ENCODE results near the gene RAB44.

RAB44 gene

DNA sequence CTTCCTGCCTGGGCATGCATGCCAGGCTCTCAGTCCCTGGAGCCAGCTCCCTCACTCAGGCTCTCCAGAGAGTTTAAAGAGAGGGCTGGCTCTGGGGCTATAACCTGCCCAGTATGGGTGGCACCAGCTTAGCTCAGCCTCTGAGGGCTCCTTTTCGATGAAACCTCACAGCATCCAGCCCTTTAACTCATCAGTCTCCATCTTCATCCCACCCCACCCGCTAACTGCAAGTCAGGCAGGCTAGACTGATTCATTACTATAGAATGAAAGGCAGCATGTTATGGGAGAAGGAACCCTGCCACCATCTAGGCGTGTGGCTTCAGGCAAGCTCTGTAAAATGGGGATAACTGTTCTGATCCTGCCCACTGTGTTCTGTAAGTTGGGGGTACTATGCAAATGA lies 53.5 kb downstream of the RAB44 start:
- no peak for DNase-seq (ENCODE audit: low read depth)
- H3K4me3 ChIP-seq (ENCODE audit: control insufficient read depth, low read depth, low read length), result no peak overlapping the region
- TF ChIP-seq CTCF (conservative IDR thresholded peaks at IDR 0.05; ENCODE audit: control insufficient read depth, insufficient read depth, low read depth, low read length), result no peak

DNA sequence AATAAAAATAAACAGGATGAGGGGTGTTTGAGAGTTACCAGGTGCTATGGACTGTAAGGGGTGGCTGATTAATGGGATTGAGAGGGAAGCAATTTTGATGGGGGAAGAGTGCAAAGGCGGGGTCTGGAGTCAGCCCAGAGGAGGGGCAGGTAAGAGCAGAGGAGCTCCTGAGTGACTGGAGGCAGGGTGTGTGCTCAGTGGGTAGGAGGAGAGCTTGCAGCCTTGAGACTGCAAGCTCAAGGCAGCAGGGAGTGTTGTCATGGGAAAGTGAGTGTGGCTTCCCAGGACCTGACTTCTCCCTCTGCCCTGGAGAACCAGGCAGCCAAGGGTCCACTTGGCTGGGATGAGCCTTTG lies 54.2 kb downstream of the RAB44 start:
- DNase-seq (ENCODE audit: low read depth), result no peak
- no peak overlapping the region for H3K4me3 ChIP-seq (ENCODE audit: control insufficient read depth, low read depth, low read length)
- no peak for TF ChIP-seq CTCF (conservative IDR thresholded peaks at IDR 0.05; ENCODE audit: control insufficient read depth, insufficient read depth, low read depth, low read length)

DNA sequence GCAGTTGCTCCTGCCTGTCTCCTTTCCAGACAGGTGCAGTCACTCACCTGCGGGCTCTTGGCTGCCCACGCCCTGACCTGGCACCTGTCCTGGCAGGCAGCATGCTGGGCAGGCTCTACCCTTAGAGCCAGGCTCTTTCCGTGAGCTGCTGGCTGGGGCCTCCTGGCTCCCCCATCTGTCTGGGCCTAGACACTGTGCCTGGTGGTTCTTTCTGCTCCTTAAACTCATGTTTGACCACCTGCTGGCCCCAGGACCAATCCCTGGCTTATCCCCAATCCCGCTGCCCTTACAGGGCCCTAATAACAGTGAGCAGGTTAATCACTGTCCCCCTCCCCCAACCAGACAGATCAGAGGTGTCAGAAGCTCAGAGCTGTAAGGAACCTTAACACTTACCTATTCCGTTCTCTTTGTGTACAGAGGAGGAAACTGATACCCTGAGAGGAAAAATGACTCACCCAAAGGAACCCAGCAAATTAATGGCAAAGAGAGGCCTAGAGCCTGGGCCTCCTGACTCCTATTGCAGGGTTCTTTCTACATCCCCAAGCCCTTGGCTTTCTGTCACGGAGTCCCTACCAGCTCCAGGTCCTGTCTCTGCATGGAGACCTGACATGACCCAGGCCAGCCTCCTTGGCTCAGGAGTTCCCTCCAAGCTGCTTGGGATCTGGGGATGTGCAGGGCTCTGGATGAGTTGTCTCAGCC lies 54.7 kb downstream of the RAB44 start:
- H3K4me3 ChIP-seq (ENCODE audit: control insufficient read depth, low read depth, low read length), result no peak overlapping the region
- TF ChIP-seq CTCF (conservative IDR thresholded peaks at IDR 0.05; ENCODE audit: control insufficient read depth, insufficient read depth, low read depth, low read length), result no peak
- DNase-seq (ENCODE audit: low read depth), result no peak

DNA sequence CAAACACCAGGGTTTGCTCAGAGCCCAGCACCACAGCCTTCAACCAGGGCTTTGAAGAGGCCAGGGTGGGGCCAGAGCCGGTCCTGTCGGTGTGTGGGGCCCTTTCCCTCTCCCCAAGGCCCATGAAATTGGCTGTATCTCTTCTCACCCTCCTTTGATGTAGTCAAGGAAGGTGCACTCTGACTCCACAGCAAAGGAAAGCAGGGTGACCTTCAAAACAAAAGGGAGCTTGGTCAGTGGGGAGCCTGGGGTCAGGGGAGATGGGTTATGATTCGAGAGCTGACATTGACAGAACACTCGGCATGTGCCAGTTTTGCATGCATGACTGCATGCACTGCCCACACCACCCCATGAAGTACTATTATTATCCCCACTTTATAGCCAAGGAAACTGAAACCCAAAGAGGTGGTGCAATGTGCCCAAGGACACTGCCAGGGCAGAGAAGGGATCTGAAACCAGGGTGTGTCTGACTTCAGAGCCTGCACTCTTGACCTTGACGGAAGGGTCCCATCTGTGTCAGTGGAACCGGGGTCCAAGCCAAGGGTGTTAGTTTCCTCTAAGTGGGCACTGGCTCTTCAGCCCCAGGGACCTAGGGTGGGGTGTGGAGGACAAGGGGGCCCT lies 55.4 kb downstream of the RAB44 start:
- DNase-seq (ENCODE audit: low read depth), result no peak
- no peak for TF ChIP-seq CTCF (conservative IDR thresholded peaks at IDR 0.05; ENCODE audit: control insufficient read depth, insufficient read depth, low read depth, low read length)
- H3K4me3 ChIP-seq (ENCODE audit: control insufficient read depth, low read depth, low read length), result no peak overlapping the region

GRCh38 chr6:36753671-36754405 lies 56.2 kb downstream of the RAB44 start:
- no peak overlapping the region for H3K4me3 ChIP-seq (ENCODE audit: control insufficient read depth, low read depth, low read length)
- DNase-seq (ENCODE audit: low read depth), result no peak
- no peak for TF ChIP-seq CTCF (conservative IDR thresholded peaks at IDR 0.05; ENCODE audit: control insufficient read depth, insufficient read depth, low read depth, low read length)

DNA sequence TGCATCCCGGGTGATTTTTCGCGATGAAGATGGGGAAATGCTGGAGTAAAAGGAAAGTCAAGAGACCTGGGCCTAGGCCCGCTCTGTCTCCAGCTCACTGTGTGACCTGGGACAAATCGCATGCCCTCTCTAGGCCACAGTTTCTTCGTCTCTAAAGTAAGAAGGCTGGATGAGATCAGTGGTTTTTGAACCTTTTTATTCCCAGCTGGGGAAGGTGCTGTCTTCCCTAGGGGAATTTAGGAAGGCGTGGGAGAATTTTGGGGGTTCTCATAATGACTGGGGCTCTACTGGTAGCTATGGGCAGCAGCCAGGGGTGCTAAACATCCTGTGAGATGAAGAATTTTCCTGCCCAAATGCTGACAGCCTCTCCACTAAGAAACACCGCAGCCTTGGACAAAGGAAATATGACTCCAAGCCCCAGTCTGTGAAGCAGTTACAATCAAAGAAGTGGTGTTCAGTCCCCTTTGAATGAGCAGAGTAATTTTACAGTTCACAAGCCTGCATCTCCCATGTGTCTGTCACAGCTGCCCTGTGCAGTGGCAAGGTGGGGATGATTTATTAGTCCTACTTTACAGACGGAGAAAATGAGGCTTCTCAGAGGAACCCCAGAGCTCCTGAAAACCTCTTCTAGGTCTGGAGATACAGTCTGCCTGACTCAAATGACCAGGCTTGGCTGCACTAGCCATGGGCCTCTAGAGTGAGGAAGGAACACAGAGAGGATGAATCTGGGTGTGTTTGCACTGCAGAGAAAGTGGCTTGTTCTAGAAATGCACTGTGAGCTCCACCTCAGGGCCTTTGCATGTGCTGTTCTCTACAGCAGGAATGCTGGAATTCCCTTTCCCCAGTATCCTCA lies 57.2 kb downstream of the RAB44 start:
- TF ChIP-seq CTCF (conservative IDR thresholded peaks at IDR 0.05; ENCODE audit: control insufficient read depth, insufficient read depth, low read depth, low read length), result no peak
- no peak overlapping the region for H3K4me3 ChIP-seq (ENCODE audit: control insufficient read depth, low read depth, low read length)
- no peak for DNase-seq (ENCODE audit: low read depth)

Measured in fibroblast of mammary gland (primary cell).